SH-SY5Y (cell line): ENCODE measurements around the gene TARBP1.

Source experiments
- GATA2 ChIP-seq: IDR thresholded peaks from 2 replicates; pipeline ENCODE4 v1.6.1; 2011; ENCODE audit warnings: mild to moderate bottlenecking, low read depth, low read length
- GATA3 ChIP-seq: IDR thresholded peaks from 2 replicates; pipeline ENCODE4 v1.6.1; 2011; ENCODE audit warnings: low read depth, mild to moderate bottlenecking, low read length, moderate library complexity

- TF ChIP-seq GATA2: no peak
- TF ChIP-seq GATA3: no peak
Observed at GRCh38 chr1:234499943-234500245, 20.9 kb upstream of the TARBP1 start.
